Naive B cell (primary cell): ENCODE data around the gene AMPD2. TPM values are rescaled to one million over a fixed set of nuclear protein-coding genes. Genes with fewer than 3 reads are reported as not detected.

Experiments used
- ATAC-seq, 2 donors: fragments of 150-1000 bp; cut with Tn5 transposase; 2 replicates each; pipeline ENCODE4 v1.10.0; 2021; ENCODE audit warnings: low read depth in 2 of 2, mild to moderate bottlenecking in 2 of 2, moderate library complexity in 2 of 2
- DNase-seq: peaks from one replicate; pipeline ENCODE4 v3.0.0; 2022
- H3K27ac Mint-ChIP-seq, 6 donors: one replicate each; pipeline ENCODE4 v1.8.0; 2020 to 2022; ENCODE audit warnings: mild to moderate bottlenecking in 6 of 6, mixed read lengths in 6 of 6, moderate library complexity in 5 of 6, inconsistent platforms in 2 of 6
- H3K27me3 Mint-ChIP-seq, 3 donors: one replicate each; pipeline ENCODE4 v1.8.0; 2021 to 2022; ENCODE audit warnings: mixed read lengths in 3 of 3, mild to moderate bottlenecking in 1 of 3
- H3K36me3 Mint-ChIP-seq, 2 donors: one replicate each; pipeline ENCODE4 v1.8.0; 2020 to 2022; ENCODE audit warnings: mixed read lengths in 2 of 2, inconsistent platforms in 1 of 2, mild to moderate bottlenecking in 1 of 2
- H3K4me1 Mint-ChIP-seq, 3 donors: one replicate each; pipeline ENCODE4 v1.8.0; 2020 to 2022; ENCODE audit warnings: mixed read lengths in 3 of 3, inconsistent platforms in 1 of 3, mild to moderate bottlenecking in 1 of 3, moderate library complexity in 1 of 3
- H3K4me3 Mint-ChIP-seq, 8 donors: one replicate each; pipeline ENCODE4 v1.8.0; 2020 to 2022; ENCODE audit warnings: mild to moderate bottlenecking in 8 of 8, mixed read lengths in 8 of 8, moderate library complexity in 8 of 8, inconsistent platforms in 2 of 8
- H3K9me3 Mint-ChIP-seq, 7 donors: one replicate each; pipeline ENCODE4 v1.8.0; 2020 to 2022; ENCODE audit warnings: mixed read lengths in 7 of 7, mild to moderate bottlenecking in 5 of 7, inconsistent platforms in 2 of 7, moderate library complexity in 1 of 7
- polyA plus RNA-seq, 6 donors: library from polyadenylated mRNA; unstranded; fragments of 300-500 nt; fragmentation: Illumina TruSeq; gene quantifications; one replicate each; pipeline ENCODE4 v1.2.3, GENCODE V29; 2021; ENCODE audit warnings: low read depth in 6 of 6

AMPD2 gene
- polyA plus RNA-seq, 6 donors from 2014 or later: 14.3 to 34.9 (median 25.6) TPM

DNA sequence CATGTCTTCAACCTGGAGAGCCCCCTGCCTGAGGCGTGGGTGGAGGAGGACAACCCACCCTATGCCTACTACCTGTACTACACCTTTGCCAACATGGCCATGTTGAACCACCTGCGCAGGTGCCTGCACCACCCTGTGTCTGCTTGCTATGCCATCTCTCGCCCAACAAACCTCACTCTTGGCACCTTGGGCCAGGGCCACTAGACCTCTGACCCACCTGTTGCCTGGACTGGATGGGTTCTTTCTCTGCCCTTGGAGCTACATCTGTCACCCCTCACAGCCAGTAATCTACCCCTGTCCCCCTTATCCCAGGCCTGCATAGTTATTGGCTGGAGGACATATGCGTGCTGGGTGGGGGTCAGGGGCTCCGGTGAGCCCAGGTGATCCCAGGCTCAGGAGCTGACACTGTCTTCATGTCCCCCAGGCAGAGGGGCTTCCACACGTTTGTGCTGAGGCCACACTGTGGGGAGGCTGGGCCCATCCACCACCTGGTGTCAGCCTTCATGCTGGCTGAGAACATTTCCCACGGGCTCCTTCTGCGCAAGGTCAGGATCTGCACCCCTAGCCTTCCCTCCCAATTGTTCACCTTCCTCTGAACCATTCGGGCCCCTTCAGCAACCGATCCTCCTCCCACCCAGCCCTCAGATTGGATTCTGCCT lies 9.9 kb downstream of the AMPD2 start:
- H3K4me3 Mint-ChIP-seq: no peak overlapping the region
- peaks cover 8 to 20% (median 20%) of the 10 kb centered on the region in 3 donors for H3K4me1 Mint-ChIP-seq
- ATAC-seq (no peak), DNase-seq (no peak)
- no peaks in the 10 kb centered on the region for H3K9me3 Mint-ChIP-seq
- peaks cover 4 to 31% of the 10 kb centered on the region in 2 donors for H3K36me3 Mint-ChIP-seq
- H3K27me3 Mint-ChIP-seq: no peaks in the 10 kb centered on the region
- H3K27ac Mint-ChIP-seq: peak overlapping the region in 1 of 6 donors; percentile 49

DNA sequence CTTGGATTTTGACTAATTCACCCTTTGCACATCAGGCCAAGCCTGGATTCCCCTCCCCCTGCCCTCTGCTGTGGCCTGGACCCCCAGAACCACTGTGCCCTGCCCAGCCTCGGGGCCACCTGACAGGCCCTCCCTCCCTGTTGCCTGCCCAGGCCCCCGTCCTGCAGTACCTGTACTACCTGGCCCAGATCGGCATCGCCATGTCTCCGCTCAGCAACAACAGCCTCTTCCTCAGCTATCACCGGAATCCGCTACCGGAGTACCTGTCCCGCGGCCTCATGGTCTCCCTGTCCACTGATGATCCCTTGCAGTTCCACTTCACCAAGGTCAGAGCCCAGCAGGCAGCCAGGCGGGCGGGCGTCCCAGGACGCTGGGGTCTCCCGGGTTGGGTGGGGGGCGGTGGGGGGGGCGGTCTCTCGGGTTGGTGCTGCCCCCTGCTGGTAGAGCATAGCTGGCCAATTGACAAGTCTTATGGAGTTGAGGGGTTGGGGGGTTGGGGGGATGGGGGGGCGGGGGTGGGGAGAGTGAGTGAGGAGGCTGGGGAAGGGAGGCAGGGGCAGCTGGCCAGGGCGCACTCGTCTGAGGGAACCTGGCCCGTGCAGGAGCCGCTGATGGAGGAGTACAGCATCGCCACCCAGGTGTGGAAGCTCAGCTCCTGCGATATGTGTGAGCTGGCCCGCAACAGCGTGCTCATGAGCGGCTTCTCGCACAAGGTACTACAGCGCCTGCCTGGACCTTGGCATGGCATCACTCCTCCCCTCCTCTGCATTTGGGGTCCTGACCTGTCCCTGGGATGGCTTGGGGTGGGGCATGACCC lies 10.7 kb downstream of the AMPD2 start:
- peak; percentile 16 for DNase-seq
- H3K27ac Mint-ChIP-seq: no peak overlapping the region
- no peaks in the 10 kb centered on the region for H3K27me3 Mint-ChIP-seq
- peaks cover 4 to 15% (median 12%) of the 10 kb centered on the region in 3 donors for H3K4me1 Mint-ChIP-seq
- ATAC-seq: peak; percentile 21 to 25
- no peak overlapping the region for H3K4me3 Mint-ChIP-seq
- no peaks in the 10 kb centered on the region for H3K9me3 Mint-ChIP-seq
- H3K36me3 Mint-ChIP-seq: peaks cover 4 to 31% of the 10 kb centered on the region in 2 donors

DNA sequence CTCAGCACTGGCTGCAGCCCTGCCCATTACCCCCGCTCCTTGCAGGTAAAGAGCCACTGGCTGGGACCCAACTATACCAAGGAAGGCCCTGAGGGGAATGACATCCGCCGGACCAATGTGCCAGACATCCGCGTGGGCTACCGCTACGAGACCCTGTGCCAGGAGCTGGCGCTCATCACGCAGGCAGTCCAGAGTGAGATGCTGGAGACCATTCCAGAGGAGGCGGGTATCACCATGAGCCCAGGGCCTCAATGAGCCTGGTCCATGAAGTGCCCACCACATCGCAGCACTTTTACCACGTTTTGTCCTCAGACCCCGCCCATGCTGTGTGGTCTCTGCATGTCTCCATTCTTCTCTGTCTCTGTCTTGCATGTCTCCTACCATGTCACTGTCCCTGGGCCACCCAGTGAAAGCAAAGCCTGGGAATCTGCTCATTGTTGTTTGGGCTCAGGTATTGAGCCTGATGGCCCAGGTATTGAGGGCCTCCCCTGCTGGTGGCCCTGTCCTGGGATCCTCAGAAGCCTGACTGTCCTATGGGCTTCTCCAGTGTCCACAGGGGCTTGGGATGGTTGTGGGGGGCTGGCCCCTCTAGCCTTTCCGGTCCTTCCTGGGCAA lies 11.4 kb downstream of the AMPD2 start:
- ATAC-seq: no peak
- Mint-ChIP-seq H3K36me3 (peaks cover 4 to 29% of the 10 kb centered on the region in 2 donors), H3K4me3 (no peak overlapping the region), H3K4me1 (peaks cover 2 to 12% (median 5%) of the 10 kb centered on the region in 3 donors), H3K27me3 (no peaks in the 10 kb centered on the region), H3K27ac (no peak overlapping the region), H3K9me3 (no peaks in the 10 kb centered on the region)
- DNase-seq: no peak

DNA sequence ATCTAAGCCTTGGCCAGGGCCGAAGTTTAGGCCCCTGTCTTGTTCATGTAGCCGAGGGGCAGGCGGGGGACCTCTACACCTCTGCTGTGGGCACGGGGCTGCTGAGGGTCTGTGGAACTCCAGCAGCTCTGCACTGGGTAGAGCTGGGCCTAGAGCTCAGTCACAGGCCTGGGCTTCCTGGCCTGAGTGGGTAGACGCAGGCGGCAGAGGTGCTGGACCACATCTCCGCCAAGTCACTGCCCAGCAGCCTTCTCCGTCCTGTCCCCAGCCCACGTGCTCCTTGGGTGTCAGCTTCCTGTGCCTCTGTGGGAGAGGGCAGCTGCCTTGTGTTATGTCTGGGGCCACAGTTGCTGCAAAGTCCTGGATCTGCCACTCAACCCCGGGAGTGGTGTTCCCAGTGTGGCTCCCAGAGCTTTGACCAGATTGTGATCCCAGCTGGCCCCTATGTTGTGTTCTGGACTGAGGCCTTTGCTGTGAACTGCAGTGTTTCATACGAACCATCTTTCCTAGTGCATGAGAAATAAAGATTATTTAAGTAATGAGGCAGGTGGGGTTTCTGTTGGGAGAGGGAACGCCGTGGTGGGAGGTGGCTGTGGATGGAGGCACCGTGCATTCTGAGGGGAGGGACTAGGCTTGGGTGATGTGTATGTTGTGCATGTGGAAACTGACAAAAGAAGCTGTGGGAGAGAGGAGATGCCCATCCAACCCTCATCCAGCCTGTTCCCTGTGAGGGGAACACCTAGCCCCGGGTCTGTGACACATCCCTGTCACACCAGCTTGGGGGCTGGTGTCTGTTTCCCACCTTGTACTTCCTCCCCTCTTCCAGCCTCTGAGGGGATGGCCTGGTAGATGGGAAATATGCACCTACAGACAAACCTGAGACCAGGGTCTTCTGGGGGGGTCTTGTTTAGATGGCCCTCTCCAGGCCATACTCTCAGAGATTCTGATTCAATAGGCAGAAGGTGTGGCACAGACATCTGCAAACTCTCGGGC lies 12.2 kb downstream of the AMPD2 start:
- DNase-seq (no peak), ATAC-seq (no peak)
- Mint-ChIP-seq H3K36me3 (peaks cover 4 to 24% of the 10 kb centered on the region in 2 donors), H3K27me3 (no peaks in the 10 kb centered on the region), H3K4me1 (peaks cover 0 to 9% (median 2%) of the 10 kb centered on the region in 3 donors), H3K4me3 (no peak overlapping the region), H3K27ac (no peak overlapping the region), H3K9me3 (no peaks in the 10 kb centered on the region)

DNA sequence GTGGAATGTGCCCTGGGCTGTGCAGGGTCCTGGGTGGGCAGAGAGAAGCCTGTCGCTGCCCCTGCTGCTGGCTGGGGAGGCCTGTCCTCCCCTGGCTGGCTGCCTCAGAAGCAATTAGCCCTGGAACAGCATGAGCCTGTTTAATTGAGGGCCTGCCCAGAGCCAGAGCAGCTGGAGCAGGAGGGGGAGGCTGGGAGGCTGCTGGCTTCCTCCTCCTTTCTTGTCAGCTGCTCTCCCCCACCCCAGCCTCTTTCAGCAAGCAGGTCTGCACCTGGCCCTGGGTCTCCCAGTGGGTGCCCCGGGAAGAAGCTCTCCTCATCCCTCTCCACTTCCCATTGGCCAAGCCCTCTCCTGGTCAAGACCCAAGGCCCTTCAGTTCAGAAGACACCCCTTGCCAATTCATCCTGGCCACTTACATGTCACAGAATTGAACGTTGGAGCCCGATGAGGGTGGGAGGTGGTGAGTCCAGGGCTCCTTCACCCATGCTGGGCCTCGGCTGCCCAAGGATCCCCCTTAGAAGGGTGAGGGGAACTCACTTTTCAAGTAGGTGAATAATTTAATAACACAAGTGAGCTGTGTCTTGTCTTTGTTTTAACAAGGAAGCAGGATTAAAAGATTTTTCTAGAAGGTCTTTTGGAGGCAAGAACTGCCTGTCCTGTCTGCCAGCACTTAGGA lies 13.2 kb downstream of the AMPD2 start:
- ATAC-seq (no peak), DNase-seq (no peak)
- no peaks in the 10 kb centered on the region for H3K9me3 Mint-ChIP-seq
- H3K27ac Mint-ChIP-seq: peak overlapping the region in 1 of 6 donors; percentile 56
- H3K4me3 Mint-ChIP-seq: no peak overlapping the region
- peaks cover 4 to 17% of the 10 kb centered on the region in 2 donors for H3K36me3 Mint-ChIP-seq
- peaks cover 0 to 5% (median 0%) of the 10 kb centered on the region in 3 donors for H3K27me3 Mint-ChIP-seq
- peaks cover 0 to 4% (median 2%) of the 10 kb centered on the region in 3 donors for H3K4me1 Mint-ChIP-seq

DNA sequence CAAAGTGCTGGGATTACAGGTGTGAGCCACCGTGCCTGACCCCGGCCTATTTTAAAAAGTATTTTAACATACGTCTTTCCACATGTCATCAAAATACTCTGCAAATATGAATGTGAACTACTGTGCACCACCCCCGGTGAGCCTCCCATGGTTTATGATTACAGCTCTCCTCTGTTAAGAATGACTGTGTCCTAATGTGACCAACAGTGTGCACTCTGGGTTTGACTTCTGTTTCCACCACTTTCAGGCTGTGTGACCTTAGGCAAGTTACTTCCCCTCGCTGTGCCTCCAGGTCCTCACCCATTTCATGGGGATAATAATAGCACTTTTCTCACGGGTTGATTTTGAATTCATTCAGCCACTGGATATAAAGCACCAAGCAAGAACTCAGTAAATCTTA lies 14.7 kb downstream of the AMPD2 start:
- DNase-seq: no peak
- H3K4me1 Mint-ChIP-seq: peaks cover 0 to 4% (median 2%) of the 10 kb centered on the region in 3 donors
- peaks cover 4 to 9% of the 10 kb centered on the region in 2 donors for H3K36me3 Mint-ChIP-seq
- peak overlapping the region in 1 of 6 donors; percentile 38 for H3K27ac Mint-ChIP-seq
- no peaks in the 10 kb centered on the region for H3K9me3 Mint-ChIP-seq
- H3K4me3 Mint-ChIP-seq: no peak overlapping the region
- H3K27me3 Mint-ChIP-seq: peaks cover 0 to 13% (median 0%) of the 10 kb centered on the region in 3 donors
- no peak for ATAC-seq

DNA sequence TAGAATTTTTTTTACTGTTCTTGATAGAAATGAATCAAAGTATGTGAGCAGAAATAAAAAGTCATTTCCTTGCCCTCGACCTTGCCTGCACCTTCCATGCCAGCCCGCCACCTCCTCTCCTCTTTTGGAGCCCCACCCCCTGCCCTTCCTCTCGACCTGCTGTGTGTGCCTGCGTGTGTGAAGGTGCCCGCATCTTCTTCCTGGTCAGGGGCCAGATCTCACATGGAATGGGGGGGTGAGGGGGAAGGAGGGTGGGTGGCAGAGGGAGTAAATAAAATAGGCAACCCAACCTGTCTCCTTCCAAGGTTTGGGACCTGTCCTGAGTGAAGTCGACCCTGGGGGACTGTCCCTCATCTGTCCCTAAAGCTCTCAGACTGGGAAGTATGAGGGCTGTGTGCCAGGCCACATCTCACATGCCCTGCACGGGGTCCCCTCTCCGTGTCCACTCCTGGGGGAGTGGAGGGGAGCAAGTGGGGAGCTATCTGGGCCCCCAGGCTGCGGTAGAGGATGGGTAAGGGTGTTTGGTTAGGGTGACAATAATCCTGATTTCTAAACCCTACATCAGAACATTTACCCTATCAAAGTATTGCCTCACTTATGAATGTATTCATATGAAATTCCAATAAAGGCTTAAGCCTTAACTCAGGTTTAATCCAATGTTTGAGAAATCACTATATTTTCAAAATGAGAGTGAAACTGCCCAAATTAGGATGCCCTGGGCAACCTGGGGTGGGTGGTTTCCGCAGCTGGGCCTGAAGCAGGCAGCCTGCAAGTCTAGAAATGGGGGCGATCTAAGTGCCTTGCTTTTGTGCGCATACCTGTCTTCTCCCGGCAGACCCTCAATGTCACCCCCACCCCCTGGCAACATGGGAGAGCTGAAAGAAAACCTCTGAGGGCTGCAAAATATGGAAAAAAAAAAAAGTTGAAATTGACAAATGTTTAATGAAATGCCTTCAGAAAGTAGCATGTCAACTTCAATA lies 15.4 kb downstream of the AMPD2 start:
- ATAC-seq (no peak), DNase-seq (no peak)
- Mint-ChIP-seq H3K4me1 (peaks cover 2 to 5% (median 4%) of the 10 kb centered on the region in 3 donors), H3K27me3 (peaks cover 0 to 13% (median 2%) of the 10 kb centered on the region in 3 donors), H3K4me3 (no peak overlapping the region), H3K36me3 (peaks cover 1 to 4% of the 10 kb centered on the region in 2 donors), H3K9me3 (no peaks in the 10 kb centered on the region), H3K27ac (peak overlapping the region in 3 of 6 donors; percentile 49 to 73 (median 54))

DNA sequence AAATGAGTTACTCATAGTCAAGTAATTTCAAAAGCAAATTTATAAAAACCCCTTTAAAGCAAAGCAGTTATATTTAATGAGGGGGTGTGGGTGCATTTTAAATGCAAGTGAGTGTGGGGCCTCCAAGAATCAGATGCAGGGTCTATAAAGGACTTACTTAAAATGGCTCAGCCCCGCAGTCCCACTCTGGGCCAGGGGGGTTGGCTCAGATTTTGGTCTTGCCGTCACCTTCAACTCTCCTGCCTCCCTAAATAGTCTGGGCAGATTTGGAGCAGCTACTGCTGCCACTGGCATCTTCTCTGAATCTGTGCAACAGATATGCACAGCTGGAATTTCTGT lies 16.2 kb downstream of the AMPD2 start:
- Mint-ChIP-seq H3K36me3 (peaks cover 0 to 4% of the 10 kb centered on the region in 2 donors), H3K9me3 (no peaks in the 10 kb centered on the region), H3K27me3 (peaks cover 0 to 13% (median 5%) of the 10 kb centered on the region in 3 donors), H3K4me3 (no peak overlapping the region), H3K27ac (no peak overlapping the region), H3K4me1 (peaks cover 7 to 8% (median 7%) of the 10 kb centered on the region in 3 donors)
- ATAC-seq: no peak
- no peak for DNase-seq

DNA sequence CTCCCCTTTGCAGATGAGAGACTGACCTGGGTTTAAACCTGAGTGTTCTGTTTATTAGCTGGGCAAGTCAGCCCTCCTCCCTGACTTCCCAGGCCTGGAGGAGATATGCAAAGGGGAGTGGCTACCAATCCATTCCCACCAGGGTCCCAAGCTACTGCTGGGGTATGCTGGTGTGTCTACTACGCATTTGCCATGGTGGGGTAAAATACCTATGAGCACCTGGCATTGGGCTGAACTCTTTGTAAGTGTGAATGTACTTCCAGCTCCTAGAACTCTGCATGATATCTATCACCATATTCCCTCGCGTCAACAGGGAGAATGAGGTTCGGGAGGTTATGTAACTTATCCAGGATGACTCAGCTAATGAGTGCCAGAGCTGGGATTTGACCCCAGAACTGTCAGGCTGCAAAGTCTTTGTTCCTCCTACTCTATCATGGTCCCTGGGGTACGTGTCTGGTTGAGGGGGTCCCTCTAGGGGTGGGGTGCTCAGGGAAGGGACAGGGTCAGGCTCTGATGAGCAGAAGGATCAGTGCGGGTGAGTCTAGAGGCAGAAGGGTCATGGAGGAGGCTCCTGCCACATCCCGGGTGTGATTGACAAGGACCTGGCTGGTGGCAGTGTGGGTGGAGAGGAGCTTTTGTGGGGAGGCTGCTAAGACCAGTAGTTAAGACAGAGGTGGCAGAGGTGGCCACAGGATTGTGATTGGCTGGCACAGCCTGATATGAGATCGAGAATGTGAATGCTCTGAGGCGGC lies 16.7 kb downstream of the AMPD2 start:
- H3K4me3 Mint-ChIP-seq: no peak overlapping the region
- ATAC-seq (no peak), DNase-seq (no peak)
- H3K4me1 Mint-ChIP-seq: peaks cover 7 to 8% (median 7%) of the 10 kb centered on the region in 3 donors
- H3K9me3 Mint-ChIP-seq: no peaks in the 10 kb centered on the region
- no peaks in the 10 kb centered on the region for H3K36me3 Mint-ChIP-seq
- no peak overlapping the region for H3K27ac Mint-ChIP-seq
- H3K27me3 Mint-ChIP-seq: peaks cover 0 to 13% (median 5%) of the 10 kb centered on the region in 3 donors

DNA sequence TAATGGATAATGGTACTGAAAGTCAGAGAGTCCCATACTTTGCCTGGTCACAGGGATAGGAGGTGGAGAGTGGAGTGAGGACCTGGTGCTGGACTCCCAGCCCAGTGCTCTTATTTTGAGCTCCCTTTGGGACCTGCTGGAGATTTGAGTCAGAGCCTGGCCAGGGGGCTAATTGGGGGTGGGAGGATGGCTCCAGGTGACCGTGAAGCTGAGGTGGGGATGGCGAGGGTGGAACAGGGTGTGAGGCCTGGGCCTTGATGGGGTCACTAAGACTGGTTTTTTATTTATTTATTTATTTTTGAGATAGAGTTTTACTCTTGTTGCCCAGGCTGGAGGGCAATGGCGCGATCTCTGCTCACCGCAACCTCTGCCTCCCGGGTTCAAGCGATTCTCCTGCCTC lies 17.8 kb downstream of the AMPD2 start:
- Mint-ChIP-seq H3K27me3 (peaks cover 0 to 13% (median 5%) of the 10 kb centered on the region in 3 donors), H3K9me3 (no peaks in the 10 kb centered on the region), H3K36me3 (no peaks in the 10 kb centered on the region), H3K4me3 (no peak overlapping the region), H3K4me1 (peaks cover 7 to 8% (median 8%) of the 10 kb centered on the region in 3 donors), H3K27ac (no peak overlapping the region)
- ATAC-seq (no peak), DNase-seq (no peak)
